Measurements from ENCODE around the gene NUDT8. TPM values are rescaled to one million over a fixed set of nuclear protein-coding genes. Genes with fewer than 3 reads are reported as not detected.

The NUDT8 gene
- total and polyA plus RNA-seq, 2 of the 8 experiments (the other 6 are each of a cell fraction or from before 2014, with no cell fraction given), result 7.2 to 8.3 TPM

- no peaks in the 10 kb centered on the region for H3K79me2 ChIP-seq (ENCODE audit: control insufficient read depth in 1 of 2, insufficient read depth in 2 of 2, low read length in 2 of 2)
- no peak overlapping the region for H3K18ac ChIP-seq (ENCODE audit: extremely low read depth, low read length)
- H3K4me3 ChIP-seq (ENCODE audit: extremely low read depth in 1 of 4, insufficient read depth in 2 of 4, low read depth in 3 of 4, low read length in 4 of 4), result no peak overlapping the region
- ChIA-PET CTCF (ENCODE audit: partially characterized antibody) (interaction anchor here (0.6 to 3.3 kb wide), 7 partner anchors 12 to 43 kb away, joined by 3 to 12 read pairs (median 3); partner anchors contain the start of gene NUDT8), POLR2A (ENCODE audit: partially characterized antibody) (no interaction called here)
- H2AK5ac ChIP-seq (ENCODE audit: low read depth, low read length), result no peak overlapping the region
- no peaks in the 10 kb centered on the region for H3K36me3 ChIP-seq (ENCODE audit: control insufficient read depth in 2 of 4, insufficient read depth in 4 of 4, low read length in 3 of 4)
- H3K4ac ChIP-seq (replicated peaks; ENCODE audit: insufficient read length, low read depth, low read length), result no peak overlapping the region
- no peak for DNase-seq (ENCODE audit: low read depth in 1 of 2, low spot score in 2 of 2)
- WGBS, 2 experiments (ENCODE audit: extremely low coverage in 1 of 2, insufficient coverage in 1 of 2, insufficient read length in 1 of 2, insufficient replicate concordance in 2 of 2, low coverage in 1 of 2, low lambda C conversion rate in 2 of 2, missing lambda C conversion rate in 1 of 2), result 96% methylated on average over 6 of the region's 8 CpGs; no CpG with 5 or more reads in 1 of the 2 experiments
- H3K9ac ChIP-seq (replicated peaks in 1 of 4; ENCODE audit: extremely low read depth in 1 of 4, low read depth in 3 of 4, low read length in 3 of 4), result no peak overlapping the region
- H2BK12ac ChIP-seq (ENCODE audit: low read depth, low read length), result no peak overlapping the region
- no peak overlapping the region for H3K4me2 ChIP-seq (ENCODE audit: insufficient read depth in 1 of 2, low read depth in 2 of 2, low read length in 2 of 2)
- no peak overlapping the region for H3K56ac ChIP-seq (replicated peaks; ENCODE audit: insufficient read length, low read depth, low read length)
- no peak overlapping the region for H4K8ac ChIP-seq (ENCODE audit: extremely low read depth, insufficient read depth, low read length)
- no peak for FAIRE-seq
- no peak overlapping the region for H2BK5ac ChIP-seq (ENCODE audit: low read depth, low read length)
- H3K9me3 ChIP-seq (ENCODE audit: insufficient read depth in 2 of 2, low read depth in 1 of 2, low read length in 1 of 2), result no peaks in the 10 kb centered on the region
- H2BK120ac ChIP-seq (replicated peaks; ENCODE audit: low read depth, low read length), result no peak overlapping the region
- H3K14ac ChIP-seq (ENCODE audit: insufficient read length), result no peak overlapping the region
- no peak overlapping the region for H2BK15ac ChIP-seq (ENCODE audit: low read length)
- H3K27ac ChIP-seq (ENCODE audit: low read depth, low read length), result no peak overlapping the region
- no peak overlapping the region for H4K91ac ChIP-seq (replicated peaks; ENCODE audit: insufficient read length, low read length)
- peaks cover 0 to 5% (median 0%) of the 10 kb centered on the region in 4 experiments; a peak in 3 of 7 replicates for H3K4me1 ChIP-seq (replicated peaks in 1 of 4; ENCODE audit: control insufficient read depth in 3 of 4, insufficient read depth in 4 of 4, low read length in 3 of 4)
- no peak overlapping the region for H3K23ac ChIP-seq (ENCODE audit: insufficient read length)
- peaks cover 0 to 2% of the 10 kb centered on the region in 2 experiments for H4K20me1 ChIP-seq (replicated peaks in 1 of 2; ENCODE audit: control insufficient read depth in 1 of 2, insufficient read depth in 2 of 2, low read length in 2 of 2)
- H3K79me1 ChIP-seq (ENCODE audit: low read depth, low read length), result no peaks in the 10 kb centered on the region
- no peak overlapping the region for H4K5ac ChIP-seq (ENCODE audit: insufficient read length, low read depth, low read length)
- H3K23me2 ChIP-seq (ENCODE audit: low read depth, low read length), result peaks cover 14% of the 10 kb centered on the region; the same call in 1 of the 2 replicates
- H3K27me3 ChIP-seq (replicated peaks in 1 of 4; ENCODE audit: control insufficient read depth in 3 of 4, extremely low read depth in 1 of 4, insufficient read depth in 3 of 4, low read length in 3 of 4), result no peaks in the 10 kb centered on the region
- H2AFZ ChIP-seq (ENCODE audit: low read length), result no peak overlapping the region
- no peak overlapping the region for H2BK20ac ChIP-seq (ENCODE audit: low read length)
- no peak for TF ChIP-seq USF2 (IDR thresholded peaks at IDR 0.05; ENCODE audit: low read length)
- no peak for TF ChIP-seq TEAD4 (IDR thresholded peaks at IDR 0.05; ENCODE audit: low read depth, low read length)
- no peak for TF ChIP-seq MAX (IDR thresholded peaks at IDR 0.05)
- no peak for TF ChIP-seq RAD21 (IDR thresholded peaks at IDR 0.05 in 1 of 2, conservative IDR thresholded peaks at IDR 0.05 in 1 of 2; ENCODE audit: low read depth in 2 of 2, low read length in 2 of 2)
- TF ChIP-seq BACH1 (IDR thresholded peaks at IDR 0.05; ENCODE audit: low read length), result no peak
- TF ChIP-seq CHD1 (IDR thresholded peaks at IDR 0.05; ENCODE audit: low read depth, low read length), result no peak
- TF ChIP-seq CTCF (IDR thresholded peaks at IDR 0.05; ENCODE audit: control extremely low read depth in 1 of 3, insufficient read depth in 1 of 3, low read depth in 1 of 3, low read length in 3 of 3), result no peak
- TF ChIP-seq CHD2 (IDR thresholded peaks at IDR 0.05; ENCODE audit: low read length), result no peak
- no peak for TF ChIP-seq ASH2L (IDR thresholded peaks at IDR 0.05; ENCODE audit: low read length)
- TF ChIP-seq CBX8 (IDR thresholded peaks at IDR 0.05; ENCODE audit: borderline replicate concordance, low read depth, low read length), result no peak
- TF ChIP-seq TAF7 (optimal IDR thresholded peaks at IDR 0.05; ENCODE audit: borderline replicate concordance, low read depth, low read length), result no peak
Measured at GRCh38 chr11:67671211-67671520, 41.4 kb upstream of the NUDT8 start.
